IgD-negative memory B cell (primary cell): Measurements from ENCODE around the gene IFNL4. TPM values are rescaled to one million over a fixed set of nuclear protein-coding genes. Genes with fewer than 3 reads are reported as not detected.

Source experiments
- H3K27ac Mint-ChIP-seq, 3 donors: one replicate each; pipeline ENCODE4 v1.8.0; 2020 to 2022; ENCODE audit warnings: mild to moderate bottlenecking in 3 of 3, mixed read lengths in 3 of 3, moderate library complexity in 1 of 3
- H3K27me3 Mint-ChIP-seq: one replicate; pipeline ENCODE4 v1.8.0; 2021; ENCODE audit warnings: mixed read lengths
- H3K36me3 Mint-ChIP-seq: one replicate; pipeline ENCODE4 v1.8.0; 2020; ENCODE audit warnings: mild to moderate bottlenecking, mixed read lengths
- H3K4me1 Mint-ChIP-seq, 3 donors: one replicate each; pipeline ENCODE4 v1.8.0; 2020 to 2022; ENCODE audit warnings: mixed read lengths in 3 of 3, mild to moderate bottlenecking in 1 of 3
- H3K4me3 Mint-ChIP-seq, 4 donors: one replicate each; pipeline ENCODE4 v1.8.0; 2020 to 2022; ENCODE audit warnings: mild to moderate bottlenecking in 4 of 4, mixed read lengths in 4 of 4, moderate library complexity in 3 of 4
- H3K9me3 Mint-ChIP-seq, 3 donors: one replicate each; pipeline ENCODE4 v1.8.0; 2020 to 2021; ENCODE audit warnings: mixed read lengths in 3 of 3, mild to moderate bottlenecking in 1 of 3
- polyA plus RNA-seq: library from polyadenylated mRNA; unstranded; fragments of 300-500 nt; fragmentation: Illumina TruSeq; gene quantifications from one replicate; pipeline ENCODE4 v1.2.3, GENCODE V29; 2021

IFNL4 gene
- polyA plus RNA-seq, 1 donor from 2014 or later, result not detected

DNA sequence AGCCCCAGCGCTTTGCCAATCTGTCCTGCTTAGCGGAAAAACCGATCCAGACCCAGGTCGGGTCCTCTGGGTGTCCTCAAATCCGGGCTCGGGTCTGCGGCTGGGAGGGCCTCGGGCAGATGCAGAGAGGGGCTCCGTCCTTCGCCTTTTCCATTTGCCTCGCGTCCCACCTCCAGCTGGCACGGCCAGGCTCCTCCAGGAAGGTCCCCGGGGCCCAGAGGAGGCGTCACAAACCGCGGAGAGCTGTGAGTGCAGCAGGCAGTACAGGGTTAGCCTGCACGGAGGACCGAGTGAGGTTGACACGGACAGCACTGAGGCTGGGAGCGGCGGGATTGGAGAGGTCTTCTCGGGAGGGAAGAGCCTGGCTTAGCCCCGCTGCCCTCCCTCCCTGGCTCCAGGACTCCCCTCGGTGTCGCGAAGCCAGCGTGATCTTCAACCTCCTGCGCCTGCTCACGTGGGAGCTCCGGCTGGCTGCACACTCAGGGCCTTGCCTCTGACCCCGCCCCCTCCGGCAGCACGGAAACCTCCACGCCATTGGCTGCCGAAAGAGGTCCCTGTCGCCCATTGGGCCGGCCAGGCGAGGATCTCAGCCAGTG lies 16.8 kb upstream of the IFNL4 start:
- peaks cover 0 to 3% (median 0%) of the 10 kb centered on the region in 3 donors for H3K9me3 Mint-ChIP-seq
- H3K4me3 Mint-ChIP-seq, result no peak overlapping the region
- H3K27me3 Mint-ChIP-seq, result peaks cover 31% of the 10 kb centered on the region
- no peaks in the 10 kb centered on the region for H3K36me3 Mint-ChIP-seq
- H3K27ac Mint-ChIP-seq, result no peak overlapping the region
- peaks cover 0 to 2% (median 0%) of the 10 kb centered on the region in 3 donors for H3K4me1 Mint-ChIP-seq

DNA sequence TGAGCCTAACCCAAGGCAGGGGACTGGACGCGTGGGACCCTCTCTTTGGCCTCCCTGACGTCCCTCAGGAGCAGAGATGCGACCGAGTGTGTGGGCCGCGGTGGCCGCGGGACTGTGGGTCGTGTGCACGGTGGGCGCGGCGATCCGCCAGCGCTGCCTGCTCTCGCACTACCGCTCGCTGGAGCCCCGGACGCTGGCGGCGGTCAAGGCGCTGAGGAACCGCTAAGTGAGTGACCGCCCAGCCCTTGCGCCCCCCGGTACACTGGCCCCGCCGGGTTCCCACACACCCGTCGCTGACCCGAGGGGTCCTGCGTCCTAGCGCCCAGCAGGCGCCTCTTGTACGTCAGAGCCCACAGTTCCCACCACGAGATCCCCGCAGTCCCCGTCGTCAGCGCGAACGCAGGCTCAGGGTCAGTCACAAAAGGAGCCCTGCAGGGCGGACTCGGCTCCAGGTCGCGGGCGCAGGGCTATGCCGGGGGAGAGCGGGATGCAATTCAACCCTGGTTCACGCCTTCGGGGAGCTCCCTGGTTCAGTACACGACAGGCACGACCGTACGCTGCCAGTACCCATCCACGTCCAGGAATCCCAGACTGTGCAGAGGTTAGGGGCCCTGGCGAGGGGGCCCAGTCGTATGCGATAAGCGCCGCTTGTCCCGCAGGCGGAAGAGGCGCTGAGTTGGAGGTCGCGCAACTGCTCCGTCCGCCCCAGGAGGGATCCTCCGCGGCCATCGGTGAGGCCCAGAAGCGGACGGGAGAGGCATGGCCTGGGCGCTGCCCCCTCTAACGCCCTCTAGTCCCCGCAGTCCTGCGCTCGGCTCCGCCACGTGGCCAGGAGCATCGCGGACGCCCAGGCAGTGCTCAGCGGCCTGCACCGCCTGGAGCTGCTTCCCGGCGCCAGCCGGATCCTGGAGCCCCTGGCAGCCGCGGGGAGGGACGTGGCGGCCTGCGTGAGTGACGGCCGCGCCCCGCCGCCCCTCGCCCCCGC lies 15.9 kb upstream of the IFNL4 start:
- no peaks in the 10 kb centered on the region for H3K36me3 Mint-ChIP-seq
- H3K4me1 Mint-ChIP-seq, result peaks cover 0 to 2% (median 0%) of the 10 kb centered on the region in 3 donors
- H3K27ac Mint-ChIP-seq, result no peak overlapping the region
- H3K9me3 Mint-ChIP-seq, result peaks cover 0 to 3% (median 0%) of the 10 kb centered on the region in 3 donors
- H3K4me3 Mint-ChIP-seq, result no peak overlapping the region
- H3K27me3 Mint-ChIP-seq, result peaks cover 32% of the 10 kb centered on the region

GRCh38 chr19:39263912-39264305 lies 15.3 kb upstream of the IFNL4 start:
- Mint-ChIP-seq H3K27ac (no peak overlapping the region), H3K4me1 (peaks cover 0 to 2% (median 0%) of the 10 kb centered on the region in 3 donors), H3K36me3 (no peaks in the 10 kb centered on the region), H3K4me3 (no peak overlapping the region), H3K27me3 (peaks cover 32% of the 10 kb centered on the region), H3K9me3 (peaks cover 0 to 3% (median 0%) of the 10 kb centered on the region in 3 donors)

DNA sequence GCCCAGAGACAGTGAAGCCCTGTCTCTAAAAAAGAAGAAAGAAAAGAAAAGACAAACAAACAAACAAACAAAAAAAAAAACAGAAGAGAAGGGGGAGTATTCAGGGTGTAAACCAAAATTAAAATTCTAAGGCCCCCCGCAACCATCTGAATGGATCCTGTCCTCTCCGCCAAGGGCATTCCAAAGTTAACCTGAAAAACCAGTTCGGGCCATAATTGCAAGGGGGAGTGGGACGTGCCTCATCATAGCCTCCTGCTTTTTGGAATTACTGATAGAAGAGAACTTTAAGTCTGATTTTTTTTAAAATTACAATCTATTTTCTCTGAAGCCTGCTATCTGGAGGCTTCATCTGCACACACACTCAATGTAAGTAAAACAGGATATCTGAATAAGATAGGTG lies 13.8 kb upstream of the IFNL4 start:
- Mint-ChIP-seq H3K27ac (no peak overlapping the region), H3K9me3 (peaks cover 0 to 3% (median 0%) of the 10 kb centered on the region in 3 donors), H3K4me3 (no peak overlapping the region), H3K4me1 (peaks cover 0 to 2% (median 0%) of the 10 kb centered on the region in 3 donors), H3K36me3 (no peaks in the 10 kb centered on the region), H3K27me3 (peaks cover 30% of the 10 kb centered on the region)

DNA sequence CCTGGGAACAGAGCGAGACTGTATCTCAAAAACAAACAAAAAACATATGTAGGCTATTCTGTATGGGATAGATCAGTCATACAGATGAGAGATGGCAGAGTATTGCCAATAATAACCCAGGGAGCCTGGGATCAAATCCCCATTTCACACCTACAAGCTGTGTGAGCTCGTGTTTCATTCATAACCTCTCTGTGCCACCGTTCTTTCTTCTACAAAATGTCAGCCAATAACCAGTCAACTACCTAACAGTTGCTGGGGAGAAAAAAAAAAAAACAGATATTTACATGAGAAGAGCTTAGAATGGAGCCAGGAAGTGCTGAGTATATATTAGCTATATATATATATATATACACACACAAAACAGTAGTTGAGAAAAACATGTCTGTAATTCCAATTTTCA lies 13.0 kb upstream of the IFNL4 start:
- Mint-ChIP-seq H3K4me1 (peaks cover 0 to 2% (median 0%) of the 10 kb centered on the region in 3 donors), H3K27me3 (peaks cover 30% of the 10 kb centered on the region), H3K36me3 (no peaks in the 10 kb centered on the region), H3K4me3 (no peak overlapping the region), H3K9me3 (peaks cover 0 to 3% (median 0%) of the 10 kb centered on the region in 3 donors), H3K27ac (no peak overlapping the region)

DNA sequence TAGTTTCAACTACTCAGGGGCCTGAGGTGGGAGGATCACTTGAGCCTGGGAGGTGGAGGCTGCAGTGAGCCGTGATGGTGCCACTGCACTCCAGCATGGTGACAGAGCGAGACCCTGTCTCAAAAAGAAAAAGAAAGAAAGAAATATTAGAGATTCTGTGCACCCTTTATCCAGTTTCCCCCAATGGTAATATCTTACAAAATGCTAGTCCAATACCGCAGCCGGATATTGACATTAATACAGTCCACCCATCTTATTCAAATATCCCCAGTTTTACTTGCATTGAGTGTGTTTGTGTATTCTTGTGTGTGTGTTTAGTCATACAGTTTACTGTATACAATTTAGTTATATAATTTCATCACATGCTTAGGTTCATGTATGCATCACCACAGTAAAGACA lies 8.6 kb upstream of the IFNL4 start:
- Mint-ChIP-seq H3K4me3 (no peak overlapping the region), H3K4me1 (peaks cover 0 to 7% (median 5%) of the 10 kb centered on the region in 3 donors), H3K36me3 (no peaks in the 10 kb centered on the region), H3K27ac (no peak overlapping the region), H3K27me3 (peaks cover 10% of the 10 kb centered on the region), H3K9me3 (no peaks in the 10 kb centered on the region)

DNA sequence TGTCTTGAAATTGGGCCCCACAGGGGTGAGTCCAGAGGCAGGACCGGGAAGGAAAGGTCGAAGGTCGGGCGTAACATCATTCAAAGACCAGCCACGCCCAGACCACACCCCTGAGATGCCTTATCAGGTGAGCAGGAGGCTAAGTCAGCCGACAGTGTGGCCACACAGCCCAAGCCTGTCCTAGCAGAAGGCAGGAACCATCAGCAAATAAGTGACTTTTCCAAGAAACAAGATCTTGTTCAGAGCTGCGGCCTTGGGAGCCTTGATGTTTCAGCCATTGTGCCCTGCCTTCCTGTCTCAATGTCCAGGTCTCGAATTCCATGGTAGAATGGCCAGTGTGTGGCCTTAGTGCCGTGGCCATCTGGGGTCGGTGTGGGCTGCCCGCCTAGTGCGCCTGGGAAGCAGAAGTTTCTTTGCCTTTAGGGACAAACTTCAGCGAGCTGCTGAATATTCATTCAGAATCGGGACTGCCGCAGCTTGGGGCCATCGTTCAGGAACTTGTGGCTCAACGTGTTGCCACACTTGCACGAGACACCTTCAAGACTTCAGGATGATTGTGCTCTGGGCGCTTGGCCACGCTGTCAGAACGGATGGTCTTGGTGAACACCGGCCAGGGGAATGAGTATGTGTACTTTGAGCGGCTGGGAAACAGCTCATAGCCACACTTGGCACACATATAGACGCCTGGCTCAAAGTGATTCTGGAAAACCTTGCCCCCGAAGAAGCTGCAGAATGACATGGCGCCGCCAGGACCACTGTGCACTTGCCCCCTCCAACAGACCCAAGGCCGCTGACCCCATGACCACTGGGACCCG lies 6.1 kb upstream of the IFNL4 start:
- H3K27ac Mint-ChIP-seq, result no peak overlapping the region

GRCh38 chr19:39253374-39254149 lies 4.9 kb upstream of the IFNL4 start:
- no peaks in the 10 kb centered on the region for H3K9me3 Mint-ChIP-seq
- H3K27ac Mint-ChIP-seq, result no peak overlapping the region
- no peaks in the 10 kb centered on the region for H3K36me3 Mint-ChIP-seq
- H3K4me1 Mint-ChIP-seq, result peaks cover 0 to 10% (median 5%) of the 10 kb centered on the region in 3 donors
- H3K4me3 Mint-ChIP-seq, result no peak overlapping the region
- peaks cover 5% of the 10 kb centered on the region for H3K27me3 Mint-ChIP-seq

More for the DNA sequence above, 6.1 kb upstream of the IFNL4 start:
- H3K36me3 Mint-ChIP-seq, result no peaks in the 10 kb centered on the region
- H3K27me3 Mint-ChIP-seq, result peaks cover 3% of the 10 kb centered on the region
- no peaks in the 10 kb centered on the region for H3K9me3 Mint-ChIP-seq
- no peak overlapping the region for H3K4me3 Mint-ChIP-seq
- H3K4me1 Mint-ChIP-seq, result peaks cover 0 to 10% (median 5%) of the 10 kb centered on the region in 3 donors

GRCh38 chr19:39252458-39252857 lies 3.8 kb upstream of the IFNL4 start:
- Mint-ChIP-seq H3K9me3 (no peaks in the 10 kb centered on the region), H3K27ac (no peak overlapping the region), H3K4me1 (peaks cover 0 to 10% (median 5%) of the 10 kb centered on the region in 3 donors), H3K36me3 (no peaks in the 10 kb centered on the region), H3K27me3 (peaks cover 5% of the 10 kb centered on the region), H3K4me3 (no peak overlapping the region)

- peaks cover 0 to 11% (median 5%) of the 10 kb centered on the region in 3 donors for H3K4me1 Mint-ChIP-seq
- H3K36me3 Mint-ChIP-seq, result no peaks in the 10 kb centered on the region
- no peak overlapping the region for H3K4me3 Mint-ChIP-seq
- H3K27ac Mint-ChIP-seq, result peak overlapping the region in 1 of 3 donors; percentile 24
- no peaks in the 10 kb centered on the region for H3K9me3 Mint-ChIP-seq
- peaks cover 6% of the 10 kb centered on the region for H3K27me3 Mint-ChIP-seq
Observed at GRCh38 chr19:39251846-39252245, 3.2 kb upstream of the IFNL4 start.

DNA sequence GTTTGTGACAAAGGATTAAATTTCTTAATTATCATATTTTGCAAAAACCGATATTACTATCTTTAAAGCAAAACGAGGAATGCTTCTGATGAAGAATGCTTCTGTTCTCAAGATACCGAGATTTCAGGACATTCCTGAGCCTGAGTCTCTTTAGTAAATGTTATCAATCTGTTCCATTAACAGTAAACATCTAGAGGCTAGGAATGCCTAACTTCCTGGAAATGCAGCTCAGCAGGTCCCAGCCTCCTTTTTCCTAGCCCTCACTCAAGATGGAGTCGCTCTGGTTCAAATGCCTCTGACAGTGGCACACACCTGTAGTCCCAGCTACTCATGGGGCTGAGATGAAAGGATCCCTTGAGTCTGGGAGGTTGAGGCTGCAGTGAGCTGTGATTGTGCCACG lies 2.4 kb upstream of the IFNL4 start:
- no peaks in the 10 kb centered on the region for H3K36me3 Mint-ChIP-seq
- no peaks in the 10 kb centered on the region for H3K9me3 Mint-ChIP-seq
- H3K27ac Mint-ChIP-seq, result no peak overlapping the region
- peaks cover 0 to 12% (median 5%) of the 10 kb centered on the region in 3 donors for H3K4me1 Mint-ChIP-seq
- H3K27me3 Mint-ChIP-seq, result peaks cover 6% of the 10 kb centered on the region
- no peak overlapping the region for H3K4me3 Mint-ChIP-seq

DNA sequence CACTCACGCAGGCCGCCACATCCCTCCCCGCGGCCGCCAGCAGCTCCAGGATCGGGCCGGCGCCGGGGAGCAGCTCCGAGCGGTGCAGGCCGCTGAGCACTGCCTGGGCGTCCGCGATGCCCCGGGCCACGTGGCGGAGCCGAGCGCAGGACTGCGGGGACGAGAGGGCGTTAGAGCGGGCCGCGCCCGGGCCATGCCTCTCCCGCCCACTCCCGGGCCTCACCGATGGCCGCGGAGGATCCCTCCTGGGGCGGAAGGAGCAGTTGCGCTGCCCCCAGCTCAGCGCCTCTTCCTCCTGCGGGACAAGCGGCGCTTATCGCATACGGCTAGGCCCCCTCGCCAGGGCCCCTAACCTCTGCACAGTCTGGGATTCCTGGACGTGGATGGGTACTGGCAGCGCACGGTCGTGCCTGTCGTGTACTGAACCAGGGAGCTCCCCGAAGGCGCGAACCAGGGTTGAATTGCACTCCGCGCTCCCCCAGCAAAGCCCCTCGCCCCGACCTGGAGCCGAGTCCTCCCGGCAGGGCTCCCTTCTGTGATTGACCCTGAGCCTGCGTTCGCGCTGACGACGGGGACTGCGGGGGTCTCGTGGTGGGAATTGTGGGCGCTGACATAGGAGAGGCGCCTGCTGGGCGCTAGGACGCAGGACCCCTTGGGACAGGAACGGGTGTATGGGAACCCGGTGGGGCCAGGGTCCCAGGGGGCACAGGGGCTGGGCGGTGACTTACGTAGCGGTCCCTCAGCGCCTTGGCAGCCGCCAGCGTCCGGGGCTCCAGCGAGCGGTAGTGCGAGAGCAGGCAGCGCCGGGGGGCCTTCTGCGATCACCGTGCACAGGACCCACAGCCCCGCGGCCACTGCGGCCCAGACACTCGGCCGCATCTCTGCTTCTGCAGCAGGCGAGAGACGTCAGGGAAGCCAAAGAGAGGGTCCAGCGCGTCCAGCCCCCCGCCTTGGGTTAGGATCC lies 673 bp downstream of the IFNL4 start:
- peaks cover 9% of the 10 kb centered on the region for H3K27me3 Mint-ChIP-seq
- H3K27ac Mint-ChIP-seq, result no peak overlapping the region
- H3K36me3 Mint-ChIP-seq, result no peaks in the 10 kb centered on the region
- peaks cover 0 to 12% (median 5%) of the 10 kb centered on the region in 3 donors for H3K4me1 Mint-ChIP-seq
- H3K9me3 Mint-ChIP-seq, result no peaks in the 10 kb centered on the region
- H3K4me3 Mint-ChIP-seq, result no peak overlapping the region

- Mint-ChIP-seq H3K27ac (no peak overlapping the region), H3K9me3 (no peaks in the 10 kb centered on the region), H3K4me1 (peaks cover 0 to 5% (median 0%) of the 10 kb centered on the region in 3 donors), H3K27me3 (peaks cover 9% of the 10 kb centered on the region), H3K4me3 (peak overlapping the region in 3 of 4 donors; percentile 58 to 84 (median 84)), H3K36me3 (no peaks in the 10 kb centered on the region)
Observed at GRCh38 chr19:39246951-39247669, 1.5 kb downstream of the IFNL4 start.
